HCT116 (cell line): ENCODE results near the gene HFE. TPM values are rescaled to one million over a fixed set of nuclear protein-coding genes. Genes with fewer than 3 reads are reported as not detected.

Experiments
- ATAC-seq: fragments of 200-7000 bp; cut with Tn5 transposase; 2 replicates; pipeline ENCODE4 v1.9.1; 2020; ENCODE audit warnings: mild to moderate bottlenecking, moderate library complexity
- BruUV-seq: library from RNA; stranded (reverse); fragments of 400-500 nt; replicated peaks from 2 replicates; lab custom pipeline; 2021; lab: Mats Ljungman, UMichigan
- CTCF ChIA-PET: fragments of 300-600 bp; sonication (Branson Sonifier 250); formaldehyde crosslinking; loops from one replicate; lab custom pipeline; 2021; ENCODE audit warnings: antibody characterized with exemption; lab: Charles Lee
- POLR2A ChIA-PET: fragments of 300-600, 350-600 bp; sonication (Branson Sonifier 250); formaldehyde crosslinking; loops from one replicate; lab custom pipeline; 2021; ENCODE audit warnings: antibody characterized with exemption; lab: Charles Lee
- RAD21 ChIA-PET, 2 experiments: fragments of 300-600 bp; sonication (Branson Sonifier 250); formaldehyde crosslinking; loops; one replicate each; lab custom pipeline; 2023; ENCODE audit warnings: low total read pairs in 2 of 2; ENCODE audit not compliant: uncharacterized antibody in 2 of 2, unreplicated experiment in 2 of 2, low non-redundant PET in 1 of 2; lab: Charles Lee
- DNase-seq: peaks from one replicate; pipeline ENCODE4 v3.0.0-alpha.2; 2010; ENCODE audit warnings: low read depth, low spot score
- H2AFZ ChIP-seq: fragments of 200-600 bp; shearing (Covaris generic), sonication (generic); 2 replicates; pipeline ENCODE4 v1.6.1; 2017; ENCODE audit warnings: low read depth, mixed run types, mixed read lengths, antibody characterized with exemption, low read length; ENCODE audit not compliant: poor library complexity, severe bottlenecking
- H3K27ac ChIP-seq: 2 replicates; pipeline ENCODE4 v1.5.1; 2012; ENCODE audit warnings: low read depth, low read length
- H3K27me3 ChIP-seq: fragments of 200-600 bp; sonication (generic); 2 replicates; pipeline ENCODE4 v1.6.1; 2016; ENCODE audit warnings: mixed run types, low read length, mixed read lengths; ENCODE audit not compliant: insufficient read depth
- H3K36me3 ChIP-seq, 2 experiments: fragments of 200-500 bp in 1 of 2; fragments of 200-600 bp in 1 of 2; sonication (Bioruptor generic) in 1 of 2; sonication (generic) in 1 of 2; 2 replicates each; pipeline versions ENCODE4 v1.5.1 to v1.6.1; 2014 to 2016; ENCODE audit warnings: low read length in 2 of 2, inconsistent platforms in 1 of 2, mixed read lengths in 1 of 2, mixed run types in 1 of 2; ENCODE audit not compliant: insufficient read depth in 2 of 2, control insufficient read depth in 1 of 2
- H3K4me1 ChIP-seq, 2 experiments: fragments of 200-600 bp in 1 of 2; sonication (generic) in 1 of 2; 2 replicates each; pipeline versions ENCODE4 v1.5.1 to v1.6.1; 2012 to 2017; ENCODE audit warnings: low read length in 2 of 2, inconsistent platforms in 1 of 2, mild to moderate bottlenecking in 1 of 2, mixed read lengths in 1 of 2, mixed run types in 1 of 2, moderate library complexity in 1 of 2; ENCODE audit not compliant: insufficient read depth in 2 of 2, control insufficient read depth in 1 of 2
- H3K4me2 ChIP-seq: fragments of 200-600 bp; sonication (generic); 2 replicates; pipeline ENCODE4 v1.6.1; 2017; ENCODE audit warnings: mixed run types, low read length, mixed read lengths
- H3K4me3 ChIP-seq, 2 experiments: fragments of 200-600 bp in 1 of 2; sonication (generic) in 1 of 2; replicated peaks in 1 of 2; 2 replicates each; pipeline ENCODE4 v1.5.1; 2011 to 2016; ENCODE audit warnings: low read length in 2 of 2, control low read depth in 1 of 2, low read depth in 1 of 2, mild to moderate bottlenecking in 1 of 2, mixed read lengths in 1 of 2, mixed run types in 1 of 2
- H3K79me2 ChIP-seq: fragments of 200-600 bp; sonication (generic); 2 replicates; pipeline ENCODE4 v1.6.1; 2017; ENCODE audit warnings: mild to moderate bottlenecking, mixed run types, low read length, moderate library complexity, mixed read lengths; ENCODE audit not compliant: insufficient read depth
- H3K9ac ChIP-seq: fragments of 200-600 bp; sonication (generic); 2 replicates; pipeline ENCODE4 v1.6.1; 2016; ENCODE audit warnings: low read length, mixed read lengths
- H3K9me2 ChIP-seq: fragments of 200-600 bp; sonication (generic), shearing (Covaris generic); 2 replicates; pipeline ENCODE4 v1.6.1; 2017; ENCODE audit warnings: mixed run types, mild to moderate bottlenecking, moderate library complexity; ENCODE audit not compliant: insufficient read depth
- H3K9me3 ChIP-seq, 2 experiments: fragments of 200-500 bp in 1 of 2; fragments of 200-600 bp in 1 of 2; sonication (Bioruptor generic) in 1 of 2; sonication (generic) in 1 of 2; 2 replicates each; pipeline ENCODE4 v1.6.1; 2014 to 2017; ENCODE audit warnings: low read length in 2 of 2, mixed read lengths in 2 of 2, inconsistent platforms in 1 of 2, low read depth in 1 of 2, mild to moderate bottlenecking in 1 of 2, mixed run types in 1 of 2, moderate library complexity in 1 of 2; ENCODE audit not compliant: control insufficient read depth in 1 of 2, insufficient read depth in 1 of 2
- H4K20me1 ChIP-seq: fragments of 200-600 bp; sonication (generic), shearing (Covaris generic); 2 replicates; pipeline ENCODE4 v1.6.1; 2017; ENCODE audit warnings: mixed run types, mild to moderate bottlenecking, moderate library complexity; ENCODE audit not compliant: insufficient read depth
- ATF3 ChIP-seq: IDR thresholded peaks from 2 replicates; pipeline ENCODE4 v1.6.1; 2012
- CBX3 ChIP-seq: IDR thresholded peaks from 2 replicates; pipeline ENCODE4 v1.6.1; 2012; ENCODE audit warnings: low read depth
- EGR1 ChIP-seq: IDR thresholded peaks from 2 replicates; pipeline ENCODE4 v1.6.1; 2012; ENCODE audit warnings: low read depth
- ELF1 ChIP-seq: IDR thresholded peaks from 2 replicates; pipeline ENCODE4 v1.6.1; 2012; ENCODE audit warnings: low read depth, borderline replicate concordance
- EZH2 ChIP-seq: fragments of 200-600 bp; sonication (generic); IDR thresholded peaks from 2 replicates; pipeline ENCODE4 v1.6.1; 2017; ENCODE audit warnings: antibody characterized with exemption, mixed run types
- EZH2phosphoT487 ChIP-seq: fragments of 200-600 bp; IDR thresholded peaks from 2 replicates; pipeline ENCODE4 v1.6.1; 2018; ENCODE audit warnings: antibody characterized with exemption, borderline replicate concordance
- FOSL1 ChIP-seq: IDR thresholded peaks from 2 replicates; pipeline ENCODE4 v1.6.1; 2012; ENCODE audit warnings: low read depth
- JUND ChIP-seq: IDR thresholded peaks from 2 replicates; pipeline ENCODE4 v1.6.1; 2012
- POLR2A ChIP-seq: IDR thresholded peaks from 2 replicates; pipeline ENCODE4 v1.7.0; 2011; ENCODE audit warnings: borderline replicate concordance; ENCODE audit not compliant: insufficient read depth, insufficient read length; ENCODE audit errors: extremely low read depth
- RAD21 ChIP-seq: IDR thresholded peaks from 2 replicates; pipeline ENCODE4 v1.6.1; 2012; ENCODE audit warnings: low read depth, mild to moderate bottlenecking
- SIN3A ChIP-seq: IDR thresholded peaks from 2 replicates; pipeline ENCODE4 v1.6.1; 2012; ENCODE audit warnings: low read depth
- SP1 ChIP-seq: IDR thresholded peaks from 2 replicates; pipeline ENCODE4 v1.6.1; 2012; ENCODE audit warnings: low read depth
- YY1 ChIP-seq: IDR thresholded peaks from 2 replicates; pipeline ENCODE4 v1.6.1; 2011; ENCODE audit warnings: low read length, low read depth, moderate library complexity, mild to moderate bottlenecking; ENCODE audit not compliant: insufficient replicate concordance; ENCODE audit errors: extremely low read depth
- ZFX ChIP-seq: fragments of 450-650 bp; IDR thresholded peaks from 2 replicates; pipeline ENCODE4 v1.6.1; 2017
- ZNF274 ChIP-seq: fragments of 200-500 bp; sonication (Bioruptor generic); IDR thresholded peaks from 2 replicates; pipeline ENCODE4 v1.6.1; 2014; ENCODE audit warnings: mild to moderate bottlenecking, low read depth, low read length, inconsistent platforms
- intact Hi-C: fragments of 100-400 bp; cut with micrococcal nuclease; formaldehyde crosslinking; loops from 2 replicates; pipeline ENCODE4 v1.10.0; 2022
- total RNA-seq: library from RNA; stranded (reverse); gene quantifications from one replicate; pipeline ENCODE4 v1.2.1, GENCODE V29; 2021; ENCODE audit not compliant: unreplicated experiment
- TF ChIP-seq, protein P1 (sequence below), 3 experiments: fragments of 200-600 bp in 1 of 3; sonication (generic) in 1 of 3; IDR thresholded peaks in 2 of 3; conservative IDR thresholded peaks in 1 of 3; 2 replicates each; pipeline ENCODE4 v1.5.1; 2012 to 2017; ENCODE audit warnings: low read depth in 2 of 3, low read length in 2 of 3, antibody characterized with exemption in 1 of 3, borderline replicate concordance in 1 of 3, control low read depth in 1 of 3, mild to moderate bottlenecking in 1 of 3, mixed read lengths in 1 of 3, mixed run types in 1 of 3, moderate library complexity in 1 of 3; ENCODE audit not compliant: insufficient read depth in 1 of 3
- TF ChIP-seq, protein P2 (sequence below): IDR thresholded peaks from 2 replicates; pipeline ENCODE4 v1.6.1; 2012; ENCODE audit warnings: low read depth
- TF ChIP-seq, protein P3 (sequence below): IDR thresholded peaks from 2 replicates; pipeline ENCODE4 v1.6.1; 2012

HFE gene
- total RNA-seq, 1 experiment from 2014 or later: 9.8 TPM

- TF ChIP-seq ATF3: no peak; the same call in 1 of the 2 replicates
- TF ChIP-seq RAD21: peak; percentile 30
- no peak for TF ChIP-seq ZFX
- TF ChIP-seq EGR1: peak; percentile 44
- TF ChIP-seq EZH2phosphoT487: no peak
- TF ChIP-seq YY1: peak; percentile 91
- TF ChIP-seq, all 23 proteins: peak for 14
These were observed 35.8 kb downstream of the HFE start (continued) for GRCh38 chr6:26122793-26123674.

DNA sequence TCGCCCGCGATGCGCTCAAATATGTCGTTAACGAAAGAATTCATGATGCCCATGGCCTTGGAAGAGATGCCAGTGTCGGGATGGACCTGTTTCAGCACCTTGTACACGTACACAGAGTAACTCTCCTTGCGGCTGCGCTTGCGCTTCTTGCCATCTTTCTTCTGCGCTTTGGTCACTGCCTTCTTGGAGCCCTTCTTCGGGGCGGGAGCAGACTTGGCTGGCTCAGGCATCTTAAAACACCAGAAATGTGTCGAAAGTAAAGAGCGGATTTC is 36.4 kb downstream of the HFE start:
- intact Hi-C loops: loop anchor here (1.0 to 2.0 kb wide), 4 partner anchors 68 to 97 kb away; a partner anchor contains a TSS
- Histone ChIP-seq H3K79me2 (peaks cover 23% of the 10 kb centered on the region), H3K36me3 (no peaks in the 10 kb centered on the region; a peak in 1 of 4 replicates), H3K4me2 (peak overlapping the region; percentile 82), H3K4me3 (peak overlapping the region; percentile 70 to 91), H4K20me1 (no peaks in the 10 kb centered on the region), H3K4me1 (peaks cover 43 to 64% of the 10 kb centered on the region in 2 experiments), H3K9me3 (no peaks in the 10 kb centered on the region), H3K9me2 (no peaks in the 10 kb centered on the region), H3K9ac (peak overlapping the region; percentile 94), H3K27me3 (no peaks in the 10 kb centered on the region), H2AFZ (no peak overlapping the region), H3K27ac (peak overlapping the region; percentile 99)
- ChIA-PET CTCF (interaction anchor here (1.4 to 2.1 kb wide), 2 partner anchors 35 to 76 kb away, joined by 3 to 7 read pairs; a partner anchor contains a TSS), RAD21 (interaction anchor here (1.2 to 1.4 kb wide), 2 partner anchors 33 kb away, joined by 5 to 8 read pairs; a partner anchor contains a TSS), POLR2A (interaction anchor here (0.6 to 7.0 kb wide), 52 partner anchors 10 to 1834 kb away, joined by 3 to 571 read pairs (median 7); partner anchors contain the start of genes ABT1 and HFE)
- peak; percentile 99 for DNase-seq
- ATAC-seq: no peak
- no TSS peak for BruUV-seq
- peak; percentile 43 for TF ChIP-seq JUND
- no peak for TF ChIP-seq SP1
- no peak for TF ChIP-seq ZNF274
- no peak for TF ChIP-seq FOSL1
- TF ChIP-seq, protein P1, sequence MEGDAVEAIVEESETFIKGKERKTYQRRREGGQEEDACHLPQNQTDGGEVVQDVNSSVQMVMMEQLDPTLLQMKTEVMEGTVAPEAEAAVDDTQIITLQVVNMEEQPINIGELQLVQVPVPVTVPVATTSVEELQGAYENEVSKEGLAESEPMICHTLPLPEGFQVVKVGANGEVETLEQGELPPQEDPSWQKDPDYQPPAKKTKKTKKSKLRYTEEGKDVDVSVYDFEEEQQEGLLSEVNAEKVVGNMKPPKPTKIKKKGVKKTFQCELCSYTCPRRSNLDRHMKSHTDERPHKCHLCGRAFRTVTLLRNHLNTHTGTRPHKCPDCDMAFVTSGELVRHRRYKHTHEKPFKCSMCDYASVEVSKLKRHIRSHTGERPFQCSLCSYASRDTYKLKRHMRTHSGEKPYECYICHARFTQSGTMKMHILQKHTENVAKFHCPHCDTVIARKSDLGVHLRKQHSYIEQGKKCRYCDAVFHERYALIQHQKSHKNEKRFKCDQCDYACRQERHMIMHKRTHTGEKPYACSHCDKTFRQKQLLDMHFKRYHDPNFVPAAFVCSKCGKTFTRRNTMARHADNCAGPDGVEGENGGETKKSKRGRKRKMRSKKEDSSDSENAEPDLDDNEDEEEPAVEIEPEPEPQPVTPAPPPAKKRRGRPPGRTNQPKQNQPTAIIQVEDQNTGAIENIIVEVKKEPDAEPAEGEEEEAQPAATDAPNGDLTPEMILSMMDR (IDR thresholded peaks at IDR 0.05 in 2 of 3, conservative IDR thresholded peaks at IDR 0.05 in 1 of 3; ENCODE audit: borderline replicate concordance in 1 of 3, insufficient read depth in 1 of 3, low read depth in 2 of 3, low read length in 2 of 3): no peak
- no peak for TF ChIP-seq CBX3
- TF ChIP-seq, protein P2, sequence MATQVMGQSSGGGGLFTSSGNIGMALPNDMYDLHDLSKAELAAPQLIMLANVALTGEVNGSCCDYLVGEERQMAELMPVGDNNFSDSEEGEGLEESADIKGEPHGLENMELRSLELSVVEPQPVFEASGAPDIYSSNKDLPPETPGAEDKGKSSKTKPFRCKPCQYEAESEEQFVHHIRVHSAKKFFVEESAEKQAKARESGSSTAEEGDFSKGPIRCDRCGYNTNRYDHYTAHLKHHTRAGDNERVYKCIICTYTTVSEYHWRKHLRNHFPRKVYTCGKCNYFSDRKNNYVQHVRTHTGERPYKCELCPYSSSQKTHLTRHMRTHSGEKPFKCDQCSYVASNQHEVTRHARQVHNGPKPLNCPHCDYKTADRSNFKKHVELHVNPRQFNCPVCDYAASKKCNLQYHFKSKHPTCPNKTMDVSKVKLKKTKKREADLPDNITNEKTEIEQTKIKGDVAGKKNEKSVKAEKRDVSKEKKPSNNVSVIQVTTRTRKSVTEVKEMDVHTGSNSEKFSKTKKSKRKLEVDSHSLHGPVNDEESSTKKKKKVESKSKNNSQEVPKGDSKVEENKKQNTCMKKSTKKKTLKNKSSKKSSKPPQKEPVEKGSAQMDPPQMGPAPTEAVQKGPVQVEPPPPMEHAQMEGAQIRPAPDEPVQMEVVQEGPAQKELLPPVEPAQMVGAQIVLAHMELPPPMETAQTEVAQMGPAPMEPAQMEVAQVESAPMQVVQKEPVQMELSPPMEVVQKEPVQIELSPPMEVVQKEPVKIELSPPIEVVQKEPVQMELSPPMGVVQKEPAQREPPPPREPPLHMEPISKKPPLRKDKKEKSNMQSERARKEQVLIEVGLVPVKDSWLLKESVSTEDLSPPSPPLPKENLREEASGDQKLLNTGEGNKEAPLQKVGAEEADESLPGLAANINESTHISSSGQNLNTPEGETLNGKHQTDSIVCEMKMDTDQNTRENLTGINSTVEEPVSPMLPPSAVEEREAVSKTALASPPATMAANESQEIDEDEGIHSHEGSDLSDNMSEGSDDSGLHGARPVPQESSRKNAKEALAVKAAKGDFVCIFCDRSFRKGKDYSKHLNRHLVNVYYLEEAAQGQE: no peak
- TF ChIP-seq EZH2phosphoT487: no peak
- TF ChIP-seq, protein P3, sequence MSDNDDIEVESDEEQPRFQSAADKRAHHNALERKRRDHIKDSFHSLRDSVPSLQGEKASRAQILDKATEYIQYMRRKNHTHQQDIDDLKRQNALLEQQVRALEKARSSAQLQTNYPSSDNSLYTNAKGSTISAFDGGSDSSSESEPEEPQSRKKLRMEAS: no peak
- no peak for TF ChIP-seq ATF3
- no peak for TF ChIP-seq RAD21
- TF ChIP-seq ELF1: no peak
- TF ChIP-seq YY1: no peak
- TF ChIP-seq POLR2A: peak; percentile 97
- peak; percentile 70 for TF ChIP-seq SIN3A
- no peak for TF ChIP-seq EZH2
